ENCODE data around the gene NUDT4B. TPM values are rescaled to one million over a fixed set of nuclear protein-coding genes. Genes with fewer than 3 reads are reported as not detected.
"Not testable (repeated sequence)": the region's sequence is repeated elsewhere in the genome, so short reads cannot be mapped to it uniquely, and the experiment has no call there.

NUDT4B gene
- 1.3 TPM in 1 of 2 replicates, not detected in the other for total RNA-seq (ENCODE audit: low replicate concordance)
- long read RNA-seq: 0 reads

- H3K27me3 Mint-ChIP-seq; H3K9me3 Mint-ChIP-seq; H3K27ac Mint-ChIP-seq; H3K4me3 Mint-ChIP-seq; DNase-seq (ENCODE audit: extremely low spot score, unreplicated experiment); H3K36me3 Mint-ChIP-seq; H3K4me1 Mint-ChIP-seq (ENCODE audit: unreplicated experiment): not testable (repeated sequence)
These were observed at the start of gene NUDT4B for GRCh38 chr1:148748563-148749334. Gene NUDT4B (plus strand): TSS chr1:148748774. CDS start chr1:148748953, 179 bp downstream.

- not testable (repeated sequence) for DNase-seq (ENCODE audit: extremely low spot score, unreplicated experiment); H3K27me3 Mint-ChIP-seq; H3K36me3 Mint-ChIP-seq; H3K27ac Mint-ChIP-seq; H3K9me3 Mint-ChIP-seq; H3K4me1 Mint-ChIP-seq (ENCODE audit: unreplicated experiment); H3K4me3 Mint-ChIP-seq
These were observed 49.2 kb upstream of the NUDT4B start for GRCh38 chr1:148699357-148699756.

- not testable (repeated sequence) for H3K27me3 Mint-ChIP-seq; H3K4me1 Mint-ChIP-seq (ENCODE audit: unreplicated experiment); DNase-seq (ENCODE audit: extremely low spot score, unreplicated experiment); H3K36me3 Mint-ChIP-seq; H3K27ac Mint-ChIP-seq; H3K4me3 Mint-ChIP-seq; H3K9me3 Mint-ChIP-seq
These were observed 46.3 kb upstream of the NUDT4B start for GRCh38 chr1:148702242-148702641.

DNA sequence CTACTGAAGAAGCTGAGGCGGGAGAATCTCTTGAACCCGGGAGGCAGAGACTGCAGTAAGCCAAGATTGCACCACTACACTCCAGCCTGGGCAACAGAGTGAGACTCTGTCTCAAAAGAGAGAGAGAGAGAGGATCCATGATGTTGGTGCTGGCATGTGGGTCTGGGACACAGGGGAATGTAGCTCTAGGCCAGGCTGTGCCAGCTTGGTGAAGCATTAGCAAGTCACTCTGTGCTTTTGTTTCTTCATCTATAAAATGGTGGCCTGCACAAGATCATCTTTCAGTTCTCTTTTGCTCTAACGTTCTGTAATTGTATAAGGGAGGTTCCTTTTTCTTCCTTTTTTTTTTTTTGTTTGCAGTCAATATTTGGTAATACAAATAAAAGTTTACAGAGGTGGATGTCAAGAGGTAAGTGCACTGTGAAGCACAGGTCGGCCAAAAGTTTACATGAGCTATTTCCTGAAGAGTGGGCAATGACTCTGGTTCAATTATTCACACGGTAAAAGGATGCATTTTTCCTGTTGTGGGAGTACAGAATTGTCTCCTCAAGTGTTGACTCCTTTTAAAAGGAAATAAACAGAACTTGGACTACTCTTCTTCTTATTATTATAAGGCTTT is 44.5 kb upstream of the NUDT4B start:
- H3K4me3 Mint-ChIP-seq; H3K4me1 Mint-ChIP-seq (ENCODE audit: unreplicated experiment); H3K27me3 Mint-ChIP-seq; DNase-seq (ENCODE audit: extremely low spot score, unreplicated experiment); H3K36me3 Mint-ChIP-seq; H3K9me3 Mint-ChIP-seq; H3K27ac Mint-ChIP-seq: not testable (repeated sequence)

DNA sequence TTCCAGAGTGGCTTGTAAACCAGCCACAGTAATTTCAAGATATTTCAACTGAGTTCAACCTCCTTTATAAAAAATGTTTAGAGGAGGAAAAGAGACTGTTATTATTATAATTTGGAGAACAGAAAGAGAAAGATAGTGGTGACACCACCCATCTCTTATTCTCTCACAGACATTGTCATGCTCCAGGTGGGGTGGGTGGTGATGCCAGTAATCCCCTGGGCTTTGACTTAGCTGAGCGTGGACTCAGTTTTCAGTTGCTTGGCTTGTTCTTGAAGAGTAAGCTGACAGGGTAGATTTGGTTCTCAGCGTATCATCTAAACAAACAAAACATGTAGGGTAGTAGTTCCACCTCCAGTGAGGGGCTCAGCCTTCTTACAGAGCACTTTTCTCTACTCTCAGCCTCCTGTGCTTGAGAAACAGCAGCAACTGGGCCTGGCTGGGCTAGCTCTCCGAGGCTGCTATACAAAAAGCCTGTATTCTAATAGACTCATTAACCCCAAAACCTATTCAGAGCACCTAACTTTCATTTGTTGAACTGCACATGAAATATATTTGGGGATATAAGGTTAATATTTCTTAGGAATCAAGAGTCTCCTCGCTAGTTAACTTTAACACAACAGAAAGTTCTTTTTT is 43.1 kb upstream of the NUDT4B start:
- not testable (repeated sequence) for H3K9me3 Mint-ChIP-seq; DNase-seq (ENCODE audit: extremely low spot score, unreplicated experiment); H3K27ac Mint-ChIP-seq; H3K36me3 Mint-ChIP-seq; H3K27me3 Mint-ChIP-seq; H3K4me1 Mint-ChIP-seq (ENCODE audit: unreplicated experiment); H3K4me3 Mint-ChIP-seq

GRCh38 chr1:148708779-148709333 is 39.7 kb upstream of the NUDT4B start:
- H3K9me3 Mint-ChIP-seq; H3K27ac Mint-ChIP-seq; H3K4me3 Mint-ChIP-seq; H3K27me3 Mint-ChIP-seq; H3K36me3 Mint-ChIP-seq; H3K4me1 Mint-ChIP-seq (ENCODE audit: unreplicated experiment); DNase-seq (ENCODE audit: extremely low spot score, unreplicated experiment): not testable (repeated sequence)

- not testable (repeated sequence) for H3K4me1 Mint-ChIP-seq (ENCODE audit: unreplicated experiment); H3K9me3 Mint-ChIP-seq; H3K4me3 Mint-ChIP-seq; H3K27me3 Mint-ChIP-seq; H3K36me3 Mint-ChIP-seq; H3K27ac Mint-ChIP-seq; DNase-seq (ENCODE audit: extremely low spot score, unreplicated experiment)
These were observed 37.6 kb upstream of the NUDT4B start for GRCh38 chr1:148710772-148711523.

DNA sequence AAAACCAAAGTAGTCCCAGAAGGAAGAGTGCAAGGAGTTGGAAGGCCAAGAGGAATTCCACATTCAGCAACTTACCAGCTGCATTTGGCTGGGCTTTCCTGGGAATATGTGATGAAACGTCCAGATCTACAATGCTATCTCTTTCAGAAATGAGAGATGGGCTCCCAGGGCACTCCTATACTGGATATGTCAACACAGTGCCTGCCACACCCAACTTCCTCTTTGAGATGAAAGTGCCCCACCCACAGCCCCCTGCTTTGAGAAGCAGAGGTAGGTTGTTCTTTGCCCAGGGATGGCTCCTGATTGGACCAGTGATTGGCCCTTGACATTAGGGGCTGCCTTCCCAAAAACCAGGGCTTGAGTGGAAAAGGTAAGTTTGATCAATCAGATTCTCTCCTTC is 36.2 kb upstream of the NUDT4B start:
- H3K9me3 Mint-ChIP-seq; H3K27ac Mint-ChIP-seq; H3K4me3 Mint-ChIP-seq; H3K27me3 Mint-ChIP-seq; H3K36me3 Mint-ChIP-seq; H3K4me1 Mint-ChIP-seq (ENCODE audit: unreplicated experiment); DNase-seq (ENCODE audit: extremely low spot score, unreplicated experiment): not testable (repeated sequence)

- not testable (repeated sequence) for H3K4me1 Mint-ChIP-seq (ENCODE audit: unreplicated experiment); H3K27me3 Mint-ChIP-seq; H3K4me3 Mint-ChIP-seq; H3K36me3 Mint-ChIP-seq; DNase-seq (ENCODE audit: extremely low spot score, unreplicated experiment); H3K27ac Mint-ChIP-seq; H3K9me3 Mint-ChIP-seq
These were observed 33.1 kb upstream of the NUDT4B start for GRCh38 chr1:148715518-148715917.

GRCh38 chr1:148716966-148717520 is 31.5 kb upstream of the NUDT4B start:
- H3K4me1 Mint-ChIP-seq (ENCODE audit: unreplicated experiment); H3K9me3 Mint-ChIP-seq; H3K27ac Mint-ChIP-seq; H3K36me3 Mint-ChIP-seq; DNase-seq (ENCODE audit: extremely low spot score, unreplicated experiment); H3K27me3 Mint-ChIP-seq; H3K4me3 Mint-ChIP-seq: not testable (repeated sequence)

- H3K4me1 Mint-ChIP-seq (ENCODE audit: unreplicated experiment); DNase-seq (ENCODE audit: extremely low spot score, unreplicated experiment); H3K9me3 Mint-ChIP-seq; H3K4me3 Mint-ChIP-seq; H3K36me3 Mint-ChIP-seq; H3K27me3 Mint-ChIP-seq; H3K27ac Mint-ChIP-seq: not testable (repeated sequence)
These were observed 27.7 kb upstream of the NUDT4B start for GRCh38 chr1:148720918-148721317.

GRCh38 chr1:148722758-148723157 is 25.8 kb upstream of the NUDT4B start:
- not testable (repeated sequence) for DNase-seq (ENCODE audit: extremely low spot score, unreplicated experiment); H3K36me3 Mint-ChIP-seq; H3K27ac Mint-ChIP-seq; H3K4me3 Mint-ChIP-seq; H3K27me3 Mint-ChIP-seq; H3K4me1 Mint-ChIP-seq (ENCODE audit: unreplicated experiment); H3K9me3 Mint-ChIP-seq

DNA sequence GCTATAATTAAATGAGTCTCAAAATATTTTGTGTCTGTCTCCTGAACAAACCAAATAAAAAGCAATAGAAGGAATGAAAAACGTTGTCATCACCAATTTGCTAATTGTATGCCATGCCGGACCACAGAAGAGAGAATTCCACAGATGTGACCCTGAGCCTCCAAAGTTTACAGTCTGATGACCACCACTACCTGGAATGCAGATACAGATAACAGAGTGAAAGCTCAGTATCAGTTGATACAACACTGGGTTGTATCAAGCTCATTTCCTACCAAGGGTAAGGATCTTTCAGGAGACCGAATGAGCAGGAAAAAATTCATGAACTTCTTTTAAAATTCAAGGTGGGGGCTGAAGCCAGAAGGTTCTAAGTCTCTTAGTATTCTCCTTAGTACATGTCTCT is 25.1 kb upstream of the NUDT4B start:
- not testable (repeated sequence) for H3K36me3 Mint-ChIP-seq; H3K27ac Mint-ChIP-seq; H3K9me3 Mint-ChIP-seq; H3K27me3 Mint-ChIP-seq; DNase-seq (ENCODE audit: extremely low spot score, unreplicated experiment); H3K4me3 Mint-ChIP-seq; H3K4me1 Mint-ChIP-seq (ENCODE audit: unreplicated experiment)
